ENCODE results near the gene DHRS7B. TPM values are rescaled to one million over a fixed set of nuclear protein-coding genes. Genes with fewer than 3 reads are reported as not detected.
"Not testable (repeated sequence)": the region's sequence is repeated elsewhere in the genome, so short reads cannot be mapped to it uniquely, and the experiment has no call there.

The DHRS7B gene
- total RNA-seq, 2 donors from 2014 or later, result 13.6 to 19.0 TPM

DNA sequence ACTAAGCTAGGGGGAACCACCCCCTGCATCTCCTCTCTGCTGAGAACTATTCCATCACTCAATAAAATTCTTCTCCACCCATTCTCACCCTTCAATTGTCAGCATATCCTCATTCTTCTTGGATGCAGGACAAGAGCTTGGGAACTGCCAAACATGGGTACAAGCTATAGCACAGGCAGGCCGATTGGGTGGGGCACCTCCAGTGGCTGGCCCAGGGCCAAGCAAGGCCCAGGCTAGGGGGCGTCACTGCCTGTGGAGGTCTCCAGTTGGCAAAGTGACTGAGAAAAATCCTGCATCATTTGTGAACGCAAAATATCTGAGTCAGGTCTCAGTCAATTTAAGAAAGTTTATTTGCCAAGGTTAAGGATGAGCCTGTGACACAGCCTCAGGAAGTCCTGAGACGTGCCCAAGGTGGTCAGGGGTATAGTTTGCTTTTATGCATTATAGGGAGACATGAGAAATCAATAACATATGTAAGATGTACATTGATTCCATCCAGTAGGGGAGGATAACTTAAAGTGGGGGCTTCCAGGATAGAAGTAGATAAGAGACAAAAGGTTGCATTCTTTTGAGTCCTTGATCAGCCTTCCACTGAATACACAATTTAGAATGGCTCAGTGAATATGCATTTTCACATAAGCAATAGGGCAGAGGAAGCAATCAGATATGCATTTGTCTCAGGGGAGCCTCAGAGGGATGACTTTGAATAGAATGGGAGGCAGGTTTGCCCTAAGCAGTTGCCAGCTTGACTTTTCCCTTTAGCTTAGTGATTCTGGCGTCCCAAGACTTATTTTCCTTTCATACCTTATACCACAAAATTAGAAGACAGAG is 21.5 kb upstream of the DHRS7B start:
- intact Hi-C loops (cut with DNase I), result no loop called here
- no peak for DNase-seq (ENCODE audit: low spot score)

DNA sequence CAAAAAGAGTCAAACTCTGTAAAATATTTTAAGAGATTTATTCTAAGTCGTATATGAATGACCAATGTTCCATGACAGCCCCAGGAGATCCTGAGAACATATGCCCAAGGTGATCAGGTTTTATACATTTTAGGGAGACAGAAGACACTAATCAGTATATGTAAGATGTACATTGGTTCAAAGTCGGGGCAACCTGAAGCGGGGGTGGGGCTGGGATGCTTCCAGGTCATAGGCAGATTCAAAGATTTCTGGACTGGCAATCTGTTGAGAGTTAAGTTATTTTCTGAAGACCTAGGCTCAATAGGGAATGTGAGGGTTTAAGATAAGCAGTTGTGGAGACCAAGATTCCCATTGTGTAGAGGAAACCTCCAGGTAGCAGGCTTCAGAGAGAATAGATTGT is 20.4 kb upstream of the DHRS7B start:
- intact Hi-C loops (cut with DNase I), result no loop called here

DNA sequence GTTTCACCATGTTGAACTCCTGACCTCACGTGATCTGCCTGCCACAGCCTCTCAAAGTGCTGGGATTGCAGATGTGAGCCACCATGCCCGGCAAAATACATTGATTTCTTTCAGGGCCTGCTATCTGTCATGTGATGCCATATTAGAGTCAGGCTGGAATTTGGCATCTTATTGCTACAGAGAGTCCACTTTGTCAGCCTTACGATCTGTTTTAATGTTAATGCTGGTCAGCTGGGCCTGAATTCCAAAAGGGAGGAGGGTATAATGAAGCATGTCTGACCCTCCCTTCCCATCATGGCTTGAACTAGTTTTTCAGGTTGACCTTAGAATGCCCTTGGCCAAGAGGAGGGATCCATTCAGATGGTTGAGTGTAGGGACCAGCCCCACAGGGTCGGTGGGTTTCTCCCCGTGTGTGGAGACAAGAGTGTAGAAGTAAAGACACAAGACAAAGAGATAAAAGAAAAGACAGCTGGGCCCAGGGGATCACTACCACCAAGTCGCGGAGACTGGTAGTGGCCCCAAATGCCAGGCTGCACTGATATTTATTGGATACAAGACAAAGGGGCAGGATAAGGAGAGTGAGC is 19.6 kb upstream of the DHRS7B start:
- intact Hi-C loops (cut with DNase I); DNase-seq (ENCODE audit: low spot score): not testable (repeated sequence)

More for the DNA sequence above, 20.4 kb upstream of the DHRS7B start:
- no peak for DNase-seq (ENCODE audit: low spot score)

DNA sequence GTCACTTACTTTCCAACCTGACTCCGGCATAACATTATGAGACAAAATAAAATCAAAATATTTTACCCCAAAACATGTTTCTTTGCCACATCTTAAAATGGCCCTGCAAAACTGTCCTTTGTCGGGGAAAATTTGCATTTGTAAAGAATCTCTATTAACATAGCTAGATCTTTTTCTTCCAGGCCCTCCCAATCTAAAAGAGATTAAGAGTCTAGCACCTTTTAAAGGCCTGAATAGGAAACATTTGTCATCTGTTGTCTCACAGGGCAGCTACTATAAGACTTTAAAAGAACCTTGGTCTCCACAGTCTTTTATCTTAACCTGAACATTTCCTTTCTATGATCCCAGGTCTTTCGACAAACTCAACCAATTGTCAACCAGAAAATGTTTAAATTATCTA is 18.1 kb upstream of the DHRS7B start:
- no peak for DNase-seq (ENCODE audit: low spot score)
- intact Hi-C loops (cut with DNase I), result no loop called here

DNA sequence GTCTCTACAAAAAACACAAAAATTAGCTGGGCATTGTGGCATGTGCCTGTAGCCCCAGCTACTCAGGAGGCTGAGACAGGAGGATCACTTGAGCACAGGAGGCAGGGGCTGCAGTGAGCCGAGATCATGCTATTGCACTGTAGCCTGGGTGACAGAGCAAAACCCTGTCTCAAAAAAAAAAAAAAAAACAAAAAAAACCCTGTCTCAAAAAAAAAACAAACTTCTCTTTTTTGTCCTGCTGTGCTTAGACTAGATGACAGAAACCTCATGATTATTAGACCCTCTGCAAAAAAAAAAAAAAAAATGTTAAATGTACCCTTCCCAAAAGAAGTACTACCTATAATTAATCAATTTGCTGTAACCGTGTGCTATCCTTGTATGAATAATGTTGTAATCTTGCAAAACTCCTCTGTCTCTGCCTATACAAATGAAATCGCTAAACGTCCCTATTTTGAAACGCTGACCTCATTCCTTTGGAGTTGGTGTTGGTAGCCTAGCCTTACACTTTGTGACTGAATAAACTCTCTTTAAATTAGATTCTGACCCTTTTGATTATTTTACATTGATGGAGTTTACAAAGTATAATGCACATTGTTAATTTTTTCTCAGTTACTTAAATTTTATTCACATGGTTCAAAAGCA is 13.6 kb upstream of the DHRS7B start:
- no peak for DNase-seq (ENCODE audit: low spot score)
- intact Hi-C loops (cut with DNase I), result no loop called here

DNA sequence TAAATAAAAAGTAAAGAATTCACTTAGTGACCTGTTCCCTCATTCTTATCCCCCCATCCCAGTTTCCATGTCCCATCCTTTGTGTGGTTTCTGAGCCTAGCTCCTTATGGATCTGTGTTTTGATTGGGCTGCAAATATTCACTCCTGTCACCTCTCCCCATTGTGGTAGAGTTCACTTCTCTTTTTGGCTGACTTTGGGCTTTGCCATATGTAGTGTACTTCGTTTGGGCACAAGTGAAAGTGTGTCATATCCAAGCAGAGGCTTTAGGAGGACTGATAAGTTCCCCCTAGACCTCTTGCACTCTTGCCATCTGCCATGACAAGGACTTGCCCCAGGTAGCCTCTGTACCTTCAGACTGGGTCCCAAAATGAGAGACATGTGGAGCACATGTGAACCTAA is 13.0 kb upstream of the DHRS7B start:
- DNase-seq (ENCODE audit: low spot score), result no peak
- intact Hi-C loops (cut with DNase I), result no loop called here

DNA sequence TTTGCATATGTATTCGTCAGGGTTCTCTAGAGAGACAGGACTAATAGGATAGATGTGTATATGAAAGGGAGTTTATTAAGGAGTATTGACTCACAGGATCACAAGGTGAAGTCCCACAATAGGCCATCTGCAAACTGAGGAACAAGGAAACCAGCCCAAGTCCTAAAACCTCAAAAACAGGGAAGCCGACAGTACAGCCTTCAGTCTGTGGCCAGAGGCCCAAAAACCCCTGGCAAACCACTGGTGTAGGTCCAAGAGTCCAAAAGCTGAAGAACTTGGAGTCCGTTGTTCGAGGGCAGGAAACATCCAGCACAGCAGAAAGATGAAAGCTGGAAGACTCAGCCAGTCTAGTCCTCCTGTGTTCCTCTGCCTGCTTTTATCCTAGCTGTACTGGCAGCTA is 12.0 kb upstream of the DHRS7B start:
- intact Hi-C loops (cut with DNase I); DNase-seq (ENCODE audit: low spot score): not testable (repeated sequence)

DNA sequence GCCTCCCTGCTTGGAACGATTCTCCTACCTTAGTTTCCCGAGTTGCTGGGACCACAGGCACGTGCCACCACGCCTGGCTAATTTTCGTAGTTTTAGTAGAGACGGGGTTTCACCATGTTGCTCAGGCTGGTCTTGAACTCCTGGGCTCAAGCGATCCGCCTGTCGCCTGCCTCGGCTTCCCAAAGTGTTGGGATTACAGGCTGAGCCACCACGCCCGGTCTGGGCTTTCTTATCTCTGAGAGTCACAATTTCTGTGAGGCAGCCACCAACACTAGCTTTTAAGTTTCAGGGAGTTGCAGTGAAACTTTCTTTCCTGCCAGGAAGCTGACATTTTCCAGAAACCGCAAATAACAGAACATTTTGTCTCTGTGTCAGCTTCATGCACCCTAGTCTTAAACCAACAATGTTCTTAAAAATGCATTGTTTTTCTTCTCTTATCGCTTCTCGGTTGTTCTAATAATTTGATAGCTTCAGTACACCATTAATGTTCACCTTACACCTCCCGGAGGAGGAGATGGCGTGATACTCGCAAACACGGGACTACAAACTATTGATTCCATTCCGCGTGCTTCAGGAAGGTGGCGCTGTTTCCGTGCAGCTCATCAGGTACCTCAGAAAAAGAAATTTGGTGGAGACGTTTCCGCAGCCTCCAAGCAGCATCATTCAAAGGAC is 7.4 kb upstream of the DHRS7B start:
- intact Hi-C loops (cut with DNase I), result no loop called here

DNA sequence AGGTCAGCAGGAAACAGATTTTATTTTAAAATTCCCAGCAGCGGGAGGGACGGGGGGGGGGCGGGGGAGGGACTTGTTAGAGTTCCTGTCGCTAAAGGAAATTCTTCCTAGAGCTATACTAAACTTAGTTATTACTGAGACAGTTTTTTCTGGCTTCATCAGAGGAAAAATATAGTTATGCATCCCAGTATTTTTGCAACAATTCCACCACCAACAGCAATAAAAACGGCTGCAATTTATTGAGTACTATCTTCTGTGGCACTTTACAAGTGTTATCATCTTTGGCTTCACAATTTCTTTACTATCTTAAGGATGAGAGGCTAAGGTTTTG is 6.9 kb upstream of the DHRS7B start:
- no peak for DNase-seq (ENCODE audit: low spot score)
- intact Hi-C loops (cut with DNase I), result loop anchor here (5.0 to 10.0 kb wide), 4 partner anchors 85 to 392 kb away; no protein-coding TSS in a partner anchor

More for the DNA sequence above, 7.4 kb upstream of the DHRS7B start:
- peak; percentile 88 for DNase-seq (ENCODE audit: low spot score)

DNA sequence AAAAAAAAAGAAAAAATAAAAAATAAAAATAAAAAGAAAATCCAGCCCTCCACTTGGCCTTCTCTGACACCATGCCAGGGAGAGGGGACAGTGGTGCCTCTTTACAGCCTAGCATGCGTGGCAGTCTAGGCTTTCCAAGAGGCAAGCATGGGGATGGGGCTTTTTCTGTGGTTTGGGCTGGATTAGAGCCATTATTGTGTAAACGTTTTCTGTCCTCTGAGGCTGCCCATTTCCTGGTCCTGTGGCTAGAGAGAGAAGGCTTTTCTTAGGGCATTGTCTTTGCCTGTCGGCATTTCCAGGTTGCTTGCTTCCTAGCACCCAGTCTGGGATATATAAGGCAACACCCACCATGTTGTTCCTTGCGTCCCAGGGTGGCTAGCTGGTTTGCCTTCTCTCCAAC is 2.7 kb upstream of the DHRS7B start:
- DNase-seq (ENCODE audit: low spot score), result no peak
- intact Hi-C loops (cut with DNase I), result loop anchor here (5.0 to 10.0 kb wide), 4 partner anchors 81 to 388 kb away; no protein-coding TSS in a partner anchor

DNA sequence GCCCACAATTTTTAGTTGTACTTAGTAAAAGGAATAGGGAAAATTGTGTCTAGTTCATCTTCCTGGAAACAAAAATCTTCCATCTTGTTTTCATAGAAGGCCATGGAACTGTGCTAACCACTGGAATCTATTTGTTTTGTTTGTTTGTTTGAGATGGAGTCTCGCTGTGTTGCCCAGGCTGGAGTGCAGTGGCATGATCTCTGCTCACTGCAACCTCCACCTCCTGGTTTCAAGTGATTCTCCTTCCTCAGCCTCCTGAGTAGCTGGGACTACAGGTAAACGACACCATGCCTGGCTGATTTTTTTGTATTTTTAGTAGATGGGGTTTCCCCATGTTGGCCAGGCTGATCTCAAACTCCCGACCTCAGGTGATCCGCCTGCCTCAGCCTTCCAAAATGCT is 2.2 kb upstream of the DHRS7B start:
- intact Hi-C loops (cut with DNase I), result loop anchor here (5.0 to 10.0 kb wide), 4 partner anchors 80 to 388 kb away; no protein-coding TSS in a partner anchor
- not testable (repeated sequence) for DNase-seq (ENCODE audit: low spot score)

DNA sequence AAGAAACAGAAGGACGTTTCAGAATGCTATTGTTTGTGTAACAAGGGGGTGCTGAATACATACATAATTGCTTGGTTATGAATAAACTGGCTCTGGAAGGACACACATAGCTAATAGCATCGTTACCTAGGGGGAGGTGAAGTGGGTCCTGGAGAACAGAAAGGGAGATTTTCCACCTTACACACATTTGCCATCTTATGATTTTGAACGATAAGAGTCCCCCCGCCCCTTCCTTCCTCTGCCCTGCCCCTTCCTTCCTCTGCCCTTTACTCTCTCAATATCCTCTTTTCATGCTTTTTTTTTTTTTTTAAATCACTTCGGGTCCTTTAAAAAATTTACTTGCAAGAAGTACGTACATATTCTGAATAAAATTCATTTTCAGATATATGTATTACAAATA is 902 bp upstream of the DHRS7B start:
- DNase-seq (ENCODE audit: low spot score), result no peak
- intact Hi-C loops (cut with DNase I), result loop anchor here (5.0 to 10.0 kb wide), 4 partner anchors 79 to 329 kb away; partner anchors contain the start of gene TMEM11 (in 1 of the 2)

DNA sequence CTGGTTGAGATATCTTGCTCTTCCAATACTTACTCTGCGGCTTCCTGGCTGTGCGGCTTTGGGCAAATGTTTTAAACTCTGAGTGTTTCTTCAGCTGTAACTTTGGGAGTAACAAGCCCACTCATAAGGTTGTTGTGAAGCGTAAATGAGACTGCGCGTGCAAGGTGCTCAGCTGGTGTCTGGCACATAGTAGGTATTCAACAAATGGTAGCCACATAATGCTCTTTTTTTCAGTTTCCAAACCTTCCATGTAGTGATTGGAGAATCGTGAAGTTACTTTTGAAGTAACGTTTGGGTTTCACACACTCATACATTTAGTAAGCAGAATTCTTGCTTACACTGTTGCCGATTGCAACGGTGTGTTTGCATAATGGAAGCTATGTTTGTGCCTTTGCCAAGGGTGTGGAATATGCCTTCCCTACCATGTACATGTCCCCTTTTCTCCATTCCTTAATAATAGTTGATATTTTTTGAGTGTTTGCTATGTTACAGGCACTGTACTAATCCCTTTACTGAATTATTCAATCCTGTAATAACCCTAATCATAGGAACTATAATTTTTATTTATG is 829 bp downstream of the DHRS7B start:
- no peak for DNase-seq (ENCODE audit: low spot score)
- intact Hi-C loops (cut with DNase I), result loop anchor here (5.0 to 10.0 kb wide), 4 partner anchors 77 to 327 kb away; partner anchors contain the start of gene TMEM11 (in 1 of the 2)

DNA sequence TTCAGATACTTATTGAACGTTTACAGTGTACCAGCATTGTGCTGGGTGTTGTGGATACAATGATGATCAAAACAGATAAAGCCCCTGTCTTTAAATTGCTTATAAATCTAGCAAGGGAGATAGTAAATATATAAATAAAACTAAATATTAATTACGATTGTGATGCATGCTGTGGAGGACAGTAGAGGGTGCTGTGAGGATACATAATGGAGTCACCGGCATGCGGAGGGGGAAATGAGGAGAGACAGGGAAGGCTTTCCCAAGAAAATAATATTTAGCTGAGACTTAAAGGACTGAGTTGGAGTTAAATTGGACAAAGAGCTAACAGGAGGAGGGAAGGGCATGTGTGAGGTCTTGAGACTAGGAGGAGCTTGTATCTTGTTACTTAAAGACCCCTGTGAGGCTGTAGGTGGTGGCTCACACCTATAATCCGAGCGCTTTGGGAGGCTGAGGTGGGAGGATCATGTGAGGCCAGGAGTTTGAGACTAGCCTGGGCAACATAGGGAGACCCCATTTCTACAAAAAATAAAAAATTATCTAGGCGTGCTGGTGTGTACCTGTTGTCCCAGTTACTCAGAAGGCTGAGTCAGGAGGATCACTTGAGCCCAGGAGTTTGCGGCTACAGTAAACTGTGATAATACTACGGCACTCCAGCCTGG is 2.4 kb downstream of the DHRS7B start:
- DNase-seq (ENCODE audit: low spot score), result no peak
- intact Hi-C loops (cut with DNase I), result loop anchor here (5.0 to 10.0 kb wide), 4 partner anchors 76 to 326 kb away; partner anchors contain the start of gene TMEM11 (in 1 of the 2)

DNA sequence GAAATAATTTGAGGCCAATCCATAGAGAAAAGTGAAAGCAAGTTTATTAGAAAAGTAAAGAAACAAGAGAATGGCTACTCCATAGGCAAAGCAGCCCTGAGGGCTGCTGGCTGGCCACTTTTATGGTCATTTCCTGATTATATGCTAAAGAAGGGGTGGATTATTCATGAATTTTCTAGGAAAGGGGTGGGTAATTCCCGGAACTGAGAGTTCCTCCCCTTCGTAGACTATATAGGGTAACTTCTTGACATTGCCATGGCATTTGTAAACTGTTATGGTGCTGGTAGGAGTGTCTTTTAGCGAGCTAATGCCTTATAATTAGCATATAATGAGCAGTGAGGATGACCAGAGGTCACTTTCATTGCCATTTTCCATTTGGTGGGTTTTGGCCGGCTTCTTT is 4.4 kb downstream of the DHRS7B start:
- intact Hi-C loops (cut with DNase I), result no loop called here

DNA sequence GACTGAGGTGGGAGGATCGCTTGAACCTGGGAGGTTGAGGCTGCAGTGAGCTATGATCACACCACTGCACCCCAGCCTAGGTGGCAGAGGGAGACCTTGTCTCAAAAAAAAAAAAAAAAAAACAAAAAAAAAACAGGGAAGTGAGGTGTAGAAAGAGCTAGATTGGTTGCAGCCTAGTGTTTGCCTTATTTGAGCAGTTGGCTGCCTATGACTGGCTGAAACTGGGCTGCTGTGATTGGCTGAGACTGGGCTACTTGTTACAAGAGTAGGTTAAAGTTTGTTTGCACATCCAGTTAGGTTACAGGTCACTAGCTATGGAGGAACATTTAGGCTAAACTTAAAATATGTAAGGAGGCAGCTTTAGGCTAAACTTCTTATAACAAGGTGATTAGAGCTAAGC is 5.7 kb downstream of the DHRS7B start:
- intact Hi-C loops (cut with DNase I), result no loop called here
- no peak for DNase-seq (ENCODE audit: low spot score)

More for the DNA sequence above, 4.4 kb downstream of the DHRS7B start:
- DNase-seq (ENCODE audit: low spot score), result no peak

DNA sequence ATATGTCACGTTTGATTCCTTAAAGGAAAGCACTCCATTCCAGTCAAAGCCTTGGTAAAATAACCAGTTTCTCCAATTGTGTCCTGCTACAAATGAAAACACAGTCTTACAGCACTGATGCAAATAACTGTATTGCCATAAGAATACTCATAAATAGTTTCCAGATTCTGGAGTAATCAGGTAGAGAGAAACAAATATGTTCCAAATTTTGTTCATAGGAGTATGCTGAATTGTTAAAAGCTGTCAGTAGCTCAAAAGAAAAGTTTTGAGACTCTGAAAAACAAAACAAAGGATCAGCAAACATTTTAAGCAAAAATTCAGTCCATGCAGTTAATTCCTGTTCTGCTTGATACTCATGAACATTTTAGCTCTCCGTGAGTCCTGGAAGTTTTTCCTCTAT is 7.8 kb downstream of the DHRS7B start:
- DNase-seq (ENCODE audit: low spot score), result no peak
- intact Hi-C loops (cut with DNase I), result no loop called here

DNA sequence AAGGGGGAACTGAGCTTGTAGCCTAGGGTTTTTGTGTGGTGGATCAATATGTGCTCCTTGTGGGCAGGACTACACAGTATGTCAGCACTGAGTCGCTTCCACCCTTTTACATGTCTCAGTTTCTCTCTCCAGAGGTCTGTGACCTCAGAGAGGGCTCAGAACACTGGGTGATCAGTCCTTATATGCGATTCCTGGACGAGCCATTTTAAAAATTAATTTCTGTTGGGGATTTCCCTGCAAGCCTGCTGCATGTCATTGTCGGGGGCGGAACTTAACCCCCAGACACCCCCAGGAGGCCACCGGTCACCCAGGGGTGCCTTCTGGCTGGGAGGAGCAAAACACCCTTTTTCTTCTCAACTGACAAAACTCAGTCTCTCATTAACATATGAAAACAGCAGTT is 14.1 kb downstream of the DHRS7B start:
- DNase-seq (ENCODE audit: low spot score), result no peak
- intact Hi-C loops (cut with DNase I), result loop anchor here in 1 of 2 donors (10.0 kb wide), 1 partner anchor 114 kb away; the partner anchor contains the start of gene NATD1

Data from posterior vena cava (tissue), 2 donors.